K562 (cell line): Measurements from ENCODE around the gene NT5C. TPM values are rescaled to one million over a fixed set of nuclear protein-coding genes. Genes with fewer than 3 reads are reported as not detected.
"Not testable (repeated sequence)": the region's sequence is repeated elsewhere in the genome, so short reads cannot be mapped to it uniquely, and the experiment has no call there.

Source experiments
- ATAC-seq: fragments of 200-7000 bp; cut with Tn5 transposase; 3 replicates; pipeline ENCODE4 v1.9.1; 2020; ENCODE audit warnings: moderate library complexity
- BruUV-seq: library from RNA; stranded (reverse); fragments of 400-500 nt; replicated peaks from 2 replicates; lab custom pipeline; 2021; lab: Mats Ljungman, UMichigan
- CTCF ChIA-PET: fragments of 300-600 bp; formaldehyde crosslinking; extraction: SDS; loops from one replicate; lab custom pipeline; 2021; ENCODE audit warnings: low intra/inter-chr PET ratio; lab: Yijun Ruan, JAX
- POLR2A ChIA-PET: fragments of 300-600, 350-650 bp; sonication (Branson Sonifier 250); formaldehyde crosslinking; extraction: SDS; loops from one replicate; lab custom pipeline; 2021; ENCODE audit warnings: antibody characterized with exemption, inconsistent platforms; lab: Yijun Ruan, JAX
- DNase-seq, 4 experiments: peaks; one replicate each; pipeline versions ENCODE4 v3.0.0 to v3.0.0-alpha.2; 2011 to 2018; ENCODE audit warnings: low spot score in 3 of 4, mixed read lengths in 3 of 4; ENCODE audit errors: extremely low read depth in 1 of 4
- FAIRE-seq: peaks from 2 replicates; lab custom pipeline; 2011; peaks lifted over from hg19 to GRCh38; lab: Jason Lieb, UNC
- H2AFZ ChIP-seq: 2 replicates; pipeline ENCODE4 v1.6.0; 2011; ENCODE audit warnings: low read depth, low read length, control low read depth, inconsistent platforms
- H3K27ac ChIP-seq: fragments of 200-600 bp; 3 replicates; pipeline ENCODE4 v1.8.0; 2011; ENCODE audit warnings: low read depth, mild to moderate bottlenecking, control low read depth, inconsistent platforms, low read length, moderate library complexity, mixed read lengths; ENCODE audit errors: extremely low read depth
- H3K27me3 ChIP-seq, 2 experiments: fragments of 300-600 bp in 1 of 2; 2 replicates in 1 of 2; 3 replicates in 1 of 2; pipeline versions ENCODE4 v1.6.0 to v1.8.0; 2011; ENCODE audit warnings: inconsistent platforms in 2 of 2, low read length in 2 of 2, mild to moderate bottlenecking in 1 of 2, mixed read lengths in 1 of 2, moderate library complexity in 1 of 2; ENCODE audit not compliant: control insufficient read depth in 2 of 2, insufficient read depth in 2 of 2
- H3K36me3 ChIP-seq: fragments of 300-600 bp; 3 replicates; pipeline ENCODE4 v1.8.0; 2011; ENCODE audit warnings: mild to moderate bottlenecking, low read length, inconsistent platforms; ENCODE audit not compliant: control insufficient read depth, insufficient read depth
- H3K4me1 ChIP-seq, 2 experiments: fragments of 200-600 bp in 1 of 2; replicated peaks in 1 of 2; 2 replicates in 1 of 2; 3 replicates in 1 of 2; pipeline versions ENCODE4 v1.5.1 to v1.8.0; 2011; ENCODE audit warnings: inconsistent platforms in 2 of 2, low read length in 2 of 2, mild to moderate bottlenecking in 1 of 2, mixed read lengths in 1 of 2, moderate library complexity in 1 of 2; ENCODE audit not compliant: control insufficient read depth in 2 of 2, insufficient read depth in 2 of 2
- H3K4me2 ChIP-seq: 2 replicates; pipeline ENCODE4 v1.6.1; 2011; ENCODE audit warnings: low read length, control low read depth, inconsistent platforms, mixed read lengths; ENCODE audit not compliant: insufficient read depth
- H3K4me3 ChIP-seq: fragments of 200-600 bp; sonication (generic), shearing (Covaris generic); 2 replicates; pipeline ENCODE4 v1.5.1; 2016; ENCODE audit warnings: control low read depth, inconsistent platforms
- H3K79me2 ChIP-seq: fragments of 200-600 bp; 3 replicates; pipeline ENCODE4 v1.8.0; 2011; ENCODE audit warnings: low read length, inconsistent platforms; ENCODE audit not compliant: control insufficient read depth, insufficient read depth
- H3K9ac ChIP-seq, 2 experiments: 2 replicates each; pipeline versions ENCODE4 v1.6.0 to v1.6.1; 2011; ENCODE audit warnings: low read depth in 2 of 2, low read length in 2 of 2, control low read depth in 1 of 2, inconsistent platforms in 1 of 2, mild to moderate bottlenecking in 1 of 2, mixed read lengths in 1 of 2; ENCODE audit not compliant: insufficient read depth in 1 of 2
- H3K9me1 ChIP-seq: one replicate; pipeline ENCODE4 v1.6.0; 2011; ENCODE audit warnings: inconsistent platforms, mild to moderate bottlenecking, low read length, moderate library complexity; ENCODE audit not compliant: control insufficient read depth, insufficient read depth
- H3K9me3 ChIP-seq: replicated peaks from 2 replicates; pipeline ENCODE4 v1.5.1; 2011; ENCODE audit warnings: low read depth, low read length, inconsistent platforms; ENCODE audit not compliant: control insufficient read depth, insufficient read depth
- H4K20me1 ChIP-seq: replicated peaks from 2 replicates; pipeline ENCODE4 v1.6.1; 2011; ENCODE audit warnings: low read length, inconsistent platforms, mixed read lengths; ENCODE audit not compliant: control insufficient read depth, insufficient read depth
- HINFP ChIP-seq: fragments of 450-650 bp; conservative IDR thresholded peaks from 2 replicates; pipeline ENCODE4 v1.6.1; 2016; ENCODE audit warnings: missing genetic modification characterization, low read depth, mild to moderate bottlenecking, control low read depth, missing compliant biosample characterization
- KDM1A ChIP-seq, 2 experiments: fragments of 450-650 bp; IDR thresholded peaks; 2 replicates each; pipeline ENCODE4 v1.6.1; 2016; ENCODE audit warnings: mild to moderate bottlenecking in 2 of 2
- MEF2D ChIP-seq: conservative IDR thresholded peaks from 2 replicates; pipeline ENCODE4 v1.6.1; 2016; ENCODE audit warnings: low read depth, missing genetic modification characterization, missing compliant biosample characterization
- NR2C1 ChIP-seq, 2 experiments: fragments of 450-650 bp; IDR thresholded peaks; 2 replicates each; pipeline ENCODE4 v1.6.1; 2017; ENCODE audit warnings: mild to moderate bottlenecking in 2 of 2, antibody characterized with exemption in 1 of 2, inconsistent platforms in 1 of 2, missing compliant biosample characterization in 1 of 2, missing genetic modification characterization in 1 of 2
- SMAD4 ChIP-seq: fragments of 250-450 bp; sonication (Bioruptor Pico); conservative IDR thresholded peaks from 2 replicates; pipeline ENCODE4 v1.8.0; 2021; ENCODE audit warnings: inconsistent platforms, mild to moderate bottlenecking, moderate library complexity
- SRSF7 ChIP-seq: fragments of 200-400 bp; formaldehyde crosslinking; optimal IDR thresholded peaks from 2 replicates; pipeline ENCODE3; 2017; ENCODE audit warnings: mild to moderate bottlenecking, low read depth, low read length
- ZNF592 ChIP-seq: fragments of 450-650 bp; IDR thresholded peaks from 2 replicates; pipeline ENCODE4 v1.6.1; 2017; ENCODE audit warnings: antibody characterized with exemption, mild to moderate bottlenecking
- WGBS: fragments of 100-300 bp; shearing (Covaris generic); methylation state at CpG from one replicate; pipeline ENCODE4 v1.1.6; 2016; ENCODE audit warnings: low coverage, mixed read lengths; ENCODE audit not compliant: insufficient coverage; ENCODE audit errors: missing lambda C conversion rate; 5-methylcytosine and 5-hydroxymethylcytosine counted together
- in situ Hi-C: fragments of 300-500 bp; cut with MboI; formaldehyde crosslinking; loops from 4 replicates; pipeline ENCODE4 v1.15.0; 2018; ENCODE audit warnings: inconsistent platforms, mixed read lengths
- intact Hi-C: fragments of 100-400 bp; cut with micrococcal nuclease; formaldehyde crosslinking; loops from 2 replicates; pipeline ENCODE4 v1.14.2; 2022
- polyA plus RNA-seq, 8 experiments: library from polyadenylated mRNA; depleted of rRNA in 4 of 8; stranded (reverse) in 5 of 8; unstranded in 3 of 8; fragments of >200 nt; fragmentation: Nextera tagmentation in 2 of 8; fragmentation: Illumina TruSeq in 1 of 8; extraction: Ambion mirVana in 2 of 8; extraction: Trizol in 1 of 8; gene quantifications; 2 replicates each; pipeline versions ENCODE4 v1.2.1 to v1.2.3, GENCODE V29; 2011 to 2014; ENCODE audit warnings: inconsistent platforms in 1 of 8, missing spikeins in 1 of 8
- total RNA-seq, 7 experiments: library from RNA; depleted of rRNA in 6 of 7; stranded (reverse); fragments of >200 nt in 6 of 7; fragmentation: Illumina TruSeq in 2 of 7; extraction: Trizol in 2 of 7; gene quantifications; 2 replicates each; pipeline versions ENCODE4 v1.2.1 to v1.2.3, GENCODE V29; 2011 to 2021; ENCODE audit warnings: low replicate concordance in 1 of 7

The NT5C gene
- total and polyA plus RNA-seq, 9 of the 15 experiments (the other 6 are each of a cell fraction or from before 2014, with no cell fraction given), result 2.9 to 205 (median 45.0) TPM

GRCh38 chr17:75159196-75160031, 27.9 kb upstream of the NT5C start:
- no peaks in the 10 kb centered on the region for H3K9me3 ChIP-seq
- no peaks in the 10 kb centered on the region for H4K20me1 ChIP-seq
- WGBS, result 75% methylated on average over 4 of the region's 4 CpGs
- no peak overlapping the region for H3K4me3 ChIP-seq
- in situ Hi-C loops (no loop called here), intact Hi-C loops (no loop called here)
- no peaks in the 10 kb centered on the region for H3K9me1 ChIP-seq
- H2AFZ ChIP-seq, result no peak overlapping the region
- H3K4me2 ChIP-seq, result no peak overlapping the region
- TF ChIP-seq KDM1A (IDR thresholded peaks at IDR 0.05), result peak; percentile 43 to 64; a peak in 3 of 4 replicates
- no peak for TF ChIP-seq SRSF7
- POLR2A ChIA-PET, result interaction anchor here (0.8 to 3.5 kb wide), 8 partner anchors 9 to 107 kb away, joined by 3 to 17 read pairs (median 4); no protein-coding TSS in a partner anchor
- no peak overlapping the region for H3K27ac ChIP-seq
- peaks cover 4% of the 10 kb centered on the region; the same call in 1 of the 3 replicates for H3K79me2 ChIP-seq
- CTCF ChIA-PET, result no interaction called here
- H3K4me1 ChIP-seq, result peaks cover 0 to 9% of the 10 kb centered on the region in 2 experiments; a peak in 4 of 5 replicates
- H3K27me3 ChIP-seq, result no peaks in the 10 kb centered on the region
- ATAC-seq (no peak), DNase-seq (no peak), FAIRE-seq (no peak)
- H3K9ac ChIP-seq, result no peak overlapping the region
- BruUV-seq, result no TSS peak
- no peaks in the 10 kb centered on the region; the same call in 2 of the 3 replicates for H3K36me3 ChIP-seq

- H3K4me3 ChIP-seq; TF ChIP-seq NR2C1 (IDR thresholded peaks at IDR 0.05): not testable (repeated sequence)
- TF ChIP-seq HINFP (peak; percentile 75), MEF2D (tag) (peak; percentile 63), NR2C1 (tag; IDR thresholded peaks at IDR 0.05) (peak; percentile 30; the same call in 1 of the 2 replicates), SMAD4 (CRISPR knock-in tag) (0 out of 2 replicates have a peak, but pooled peaks have one; percentile 46), ZNF592 (peak; percentile 57; the same call in 1 of the 2 replicates)
These were observed 26.9 kb upstream of the NT5C start for GRCh38 chr17:75158480-75158879.

More at GRCh38 chr17:75158480-75158879, 26.9 kb upstream of the NT5C start:
- CTCF ChIA-PET, H3K27ac ChIP-seq, DNase-seq, BruUV-seq, H3K9me1 ChIP-seq, H3K36me3 ChIP-seq, H3K4me1 ChIP-seq, H3K9ac ChIP-seq, H3K27me3 ChIP-seq, H4K20me1 ChIP-seq, H2AFZ ChIP-seq, intact Hi-C loops, FAIRE-seq, in situ Hi-C loops, H3K4me2 ChIP-seq, H3K9me3 ChIP-seq, ATAC-seq: not testable (repeated sequence)
- POLR2A ChIA-PET, result interaction anchor here (1.6 to 3.5 kb wide), 4 partner anchors 10 to 107 kb away, joined by 4 to 23 read pairs (median 13); no protein-coding TSS in a partner anchor
- peaks cover 13% of the 10 kb centered on the region for H3K79me2 ChIP-seq
- 80% methylated on average over 8 of the region's 8 CpGs for WGBS
